K562 (cell line): ENCODE measurements around the gene POLDIP3. TPM values are rescaled to one million over a fixed set of nuclear protein-coding genes. Genes with fewer than 3 reads are reported as not detected.
A peak's percentile ranks its signal among the peaks of the same experiment; 100 is the strongest.

Experiments
- ARHGAP35 ChIP-seq: fragments of 450-650 bp; IDR thresholded peaks from 2 replicates; pipeline ENCODE4 v1.6.1; 2018; ENCODE audit not compliant: partially characterized antibody
- CAMTA2 ChIP-seq: fragments of 250-450 bp; sonication (Bioruptor Pico); conservative IDR thresholded peaks from 2 replicates; pipeline ENCODE4 v1.5.1; 2022
- CBFA2T2 ChIP-seq: fragments of 450-650 bp; conservative IDR thresholded peaks from 2 replicates; pipeline ENCODE4 v1.6.1; 2017; ENCODE audit warnings: mild to moderate bottlenecking
- CBFA2T3 ChIP-seq: fragments of 450-650 bp; IDR thresholded peaks from 2 replicates; pipeline ENCODE4 v1.6.1; 2017
- DDX20 ChIP-seq: fragments of 450-650 bp; IDR thresholded peaks from 2 replicates; pipeline ENCODE4 v1.6.1; 2016; ENCODE audit warnings: missing genetic modification characterization, low read depth, mild to moderate bottlenecking, missing compliant biosample characterization, moderate library complexity
- DPF2 ChIP-seq: fragments of 450-650 bp; IDR thresholded peaks from 2 replicates; pipeline ENCODE4 v1.6.1; 2016
- E2F3 ChIP-seq: fragments of 250-450 bp; sonication (Bioruptor Pico); IDR thresholded peaks from 2 replicates; pipeline ENCODE4 v1.4.0; 2020; ENCODE audit warnings: mild to moderate bottlenecking
- ETS2 ChIP-seq: IDR thresholded peaks from 2 replicates; pipeline ENCODE4 v1.6.1; 2016; ENCODE audit warnings: borderline replicate concordance, missing genetic modification characterization, mild to moderate bottlenecking, moderate library complexity, missing compliant biosample characterization; ENCODE audit not compliant: poor library complexity, severe bottlenecking
- HNRNPL ChIP-seq: fragments of 200-400 bp; formaldehyde crosslinking; IDR thresholded peaks from 2 replicates; pipeline ENCODE4 v1.6.1; 2017; ENCODE audit warnings: low read depth, mild to moderate bottlenecking, low read length
- KAT7 ChIP-seq: sonication (generic); formaldehyde crosslinking; IDR thresholded peaks from 2 replicates; pipeline ENCODE4 v1.8.0; 2022; ENCODE audit warnings: missing genetic modification reagents, mild to moderate bottlenecking, borderline replicate concordance
- KLF1 ChIP-seq: fragments of 450-650 bp; IDR thresholded peaks from 2 replicates; pipeline ENCODE4 v1.6.1; 2016; ENCODE audit warnings: missing genetic modification characterization, missing compliant biosample characterization
- RB1 ChIP-seq: fragments of 450-650 bp; IDR thresholded peaks from 2 replicates; pipeline ENCODE4 v1.6.1; 2017; ENCODE audit warnings: low read depth, mild to moderate bottlenecking
- RREB1 ChIP-seq: fragments of 250-450 bp; sonication (Bioruptor Pico); IDR thresholded peaks from 2 replicates; pipeline ENCODE4 v1.4.0; 2020
- SUPT5H ChIP-seq: fragments of 450-650 bp; IDR thresholded peaks from 2 replicates; pipeline ENCODE4 v1.6.1; 2016
- TEAD4 ChIP-seq, 2 experiments: sonication (generic) in 1 of 2; formaldehyde crosslinking in 1 of 2; IDR thresholded peaks; 2 replicates each; pipeline versions ENCODE4 v1.6.1 to v1.8.0; 2012 to 2022; ENCODE audit warnings: borderline replicate concordance in 1 of 2, inconsistent platforms in 1 of 2, low read length in 1 of 2, mild to moderate bottlenecking in 1 of 2, missing genetic modification reagents in 1 of 2
- ZFP30 ChIP-seq: fragments of 250-450 bp; sonication (Bioruptor Pico); IDR thresholded peaks from 2 replicates; pipeline ENCODE4 v1.8.0; 2022; ENCODE audit warnings: moderate library complexity, mild to moderate bottlenecking, inconsistent platforms, borderline replicate concordance
- ZFX ChIP-seq: sonication (generic); formaldehyde crosslinking; IDR thresholded peaks from 2 replicates; pipeline ENCODE4 v1.8.0; 2022; ENCODE audit warnings: mild to moderate bottlenecking, missing genetic modification reagents, moderate library complexity
- ZNF274 ChIP-seq: IDR thresholded peaks from 2 replicates; pipeline ENCODE4 v1.6.1; 2011; ENCODE audit warnings: low read depth, mild to moderate bottlenecking, low read length, moderate library complexity, borderline replicate concordance
- ZNF655 ChIP-seq: fragments of 250-450 bp; sonication (Bioruptor Pico); IDR thresholded peaks from 2 replicates; pipeline ENCODE4 v1.5.0; 2021
- polyA plus RNA-seq, 8 experiments: library from polyadenylated mRNA; depleted of rRNA in 4 of 8; stranded (reverse) in 5 of 8; unstranded in 3 of 8; fragments of >200 nt; fragmentation: Nextera tagmentation in 2 of 8; fragmentation: Illumina TruSeq in 1 of 8; extraction: Ambion mirVana in 2 of 8; extraction: Trizol in 1 of 8; gene quantifications; 2 replicates each; pipeline versions ENCODE4 v1.2.1 to v1.2.3, GENCODE V29; 2011 to 2014; ENCODE audit warnings: inconsistent platforms in 1 of 8, missing spikeins in 1 of 8
- total RNA-seq, 7 experiments: library from RNA; depleted of rRNA in 6 of 7; stranded (reverse); fragments of >200 nt in 6 of 7; fragmentation: Illumina TruSeq in 2 of 7; extraction: Trizol in 2 of 7; gene quantifications; 2 replicates each; pipeline versions ENCODE4 v1.2.1 to v1.2.3, GENCODE V29; 2011 to 2021; ENCODE audit warnings: low replicate concordance in 1 of 7
- TF ChIP-seq, protein P1 (sequence below): fragments of 450-650 bp; IDR thresholded peaks from 2 replicates; pipeline ENCODE4 v1.6.1; 2018; ENCODE audit warnings: mild to moderate bottlenecking, low read depth; ENCODE audit not compliant: partially characterized antibody

Gene POLDIP3
- total and polyA plus RNA-seq, 9 of the 15 experiments (the other 6 are each of a cell fraction or from before 2014, with no cell fraction given) = 14.3 to 53.0 (median 26.3) TPM

- TF ChIP-seq ZNF274 (no peak), DPF2 (peak; percentile 38; the same call in 1 of the 2 replicates), ARHGAP35 (no peak), HNRNPL (no peak), E2F3 (no peak), ZNF655 (CRISPR knock-in tag) (no peak), KLF1 (tag) (no peak), RREB1 (CRISPR knock-in tag) (no peak), ETS2 (tag) (no peak), ZFP30 (CRISPR knock-in tag) (no peak), KAT7 (no peak), RB1 (no peak), TEAD4 (IDR thresholded peaks at IDR 0.05; ENCODE audit: low read length) (peak; percentile 59), TEAD4 (CRISPR knock-in tag; IDR thresholded peaks at IDR 0.05; ENCODE audit: borderline replicate concordance) (no peak), CAMTA2 (CRISPR knock-in tag) (no peak), ZFX (CRISPR knock-in tag) (peak; percentile 49), SUPT5H (no peak), DDX20 (no peak), CBFA2T2 (peak; percentile 55), CBFA2T3 (peak; percentile 75)
- TF ChIP-seq, protein P1, sequence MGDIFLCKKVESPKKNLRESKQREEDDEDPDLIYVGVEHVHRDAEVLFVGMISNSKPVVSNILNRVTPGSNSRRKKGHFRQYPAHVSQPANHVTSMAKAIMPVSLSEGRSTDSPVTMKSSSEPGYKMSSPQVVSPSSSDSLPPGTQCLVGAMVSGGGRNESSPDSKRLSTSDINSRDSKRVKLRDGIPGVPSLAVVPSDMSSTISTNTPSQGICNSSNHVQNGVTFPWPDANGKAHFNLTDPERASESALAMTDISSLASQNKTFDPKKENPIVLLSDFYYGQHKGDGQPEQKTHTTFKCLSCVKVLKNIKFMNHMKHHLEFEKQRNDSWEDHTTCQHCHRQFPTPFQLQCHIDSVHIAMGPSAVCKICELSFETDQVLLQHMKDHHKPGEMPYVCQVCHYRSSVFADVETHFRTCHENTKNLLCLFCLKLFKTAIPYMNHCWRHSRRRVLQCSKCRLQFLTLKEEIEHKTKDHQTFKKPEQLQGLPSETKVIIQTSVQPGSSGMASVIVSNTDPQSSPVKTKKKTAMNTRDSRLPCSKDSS = no peak
These were observed 32.2 kb upstream of the POLDIP3 start (continued) for GRCh38 chr22:42646569-42647525.
